T-cell (primary cell): Measurements from ENCODE around the gene ABCA1. TPM values are rescaled to one million over a fixed set of nuclear protein-coding genes. Genes with fewer than 3 reads are reported as not detected.

Experiments used
- ATAC-seq, 4 experiments: fragments of 200-7000 bp in 3 of 4; fragments of 150-1000 bp in 1 of 4; cut with Tn5 transposase; replicated peaks in 1 of 4; 1 replicate in 3 of 4; 2 replicates in 1 of 4; pipeline ENCODE4 v1.10.0; 2021; ENCODE audit warnings: moderate library complexity in 3 of 4, mild to moderate bottlenecking in 2 of 4, moderate number of reproducible peaks in 1 of 4
- CTCF ChIA-PET, 2 donors: fragments of 300-600 bp; sonication (Branson Sonifier 250); formaldehyde crosslinking; loops; one replicate each; lab custom pipeline; 2022; ENCODE audit warnings: antibody characterized with exemption in 2 of 2; lab: Charles Lee
- POLR2A ChIA-PET, 2 donors: fragments of 300-600 bp; sonication (Branson Sonifier 250); formaldehyde crosslinking; loops; one replicate each; lab custom pipeline; 2022; ENCODE audit warnings: antibody characterized with exemption in 2 of 2; lab: Charles Lee
- DNase-seq, 35 experiments: peaks; one replicate each; pipeline versions ENCODE4 v3.0.0 to v3.0.0-alpha.2; 2013 to 2023
- H3K27ac ChIP-seq: one replicate; pipeline ENCODE4 v1.5.1; 2013; ENCODE audit warnings: low read length
- H3K27me3 ChIP-seq, 2 experiments: replicated peaks in 1 of 2; 1 replicate in 1 of 2; 2 replicates in 1 of 2; pipeline versions ENCODE4 v1.6.1 to v1.7.0; 2013; ENCODE audit warnings: low read length in 1 of 2, mixed read lengths in 1 of 2; ENCODE audit not compliant: control insufficient read depth in 2 of 2, insufficient read depth in 2 of 2; ENCODE audit errors: extremely low read depth in 1 of 2
- H3K36me3 ChIP-seq, 2 donors: 1 replicate in 1 of 2; 2 replicates in 1 of 2; pipeline versions ENCODE4 v1.6.1 to v1.7.0; 2013; ENCODE audit warnings: low read length in 1 of 2; ENCODE audit not compliant: control insufficient read depth in 2 of 2, insufficient read depth in 1 of 2; ENCODE audit errors: extremely low read depth in 1 of 2
- H3K4me1 ChIP-seq, 2 experiments: 1 replicate in 1 of 2; 2 replicates in 1 of 2; pipeline versions ENCODE4 v1.6.1 to v1.7.0; 2013; ENCODE audit warnings: low read length in 2 of 2, mixed read lengths in 1 of 2; ENCODE audit not compliant: insufficient read depth in 2 of 2, control insufficient read depth in 1 of 2; ENCODE audit errors: extremely low read depth in 1 of 2
- H3K4me3 ChIP-seq, 2 donors: 1 replicate in 1 of 2; 2 replicates in 1 of 2; pipeline versions ENCODE4 v1.5.1 to v1.7.0; 2013; ENCODE audit warnings: mild to moderate bottlenecking in 2 of 2, low read length in 1 of 2, moderate library complexity in 1 of 2; ENCODE audit not compliant: control insufficient read depth in 1 of 2; ENCODE audit errors: extremely low read depth in 1 of 2
- H3K9me3 ChIP-seq: 2 replicates; pipeline ENCODE4 v1.7.0; 2013
- H3K27ac Mint-ChIP-seq, 2 donors: one replicate each; pipeline ENCODE4 v1.8.0; 2020 to 2021; ENCODE audit warnings: mild to moderate bottlenecking in 2 of 2, mixed read lengths in 2 of 2
- H3K27me3 Mint-ChIP-seq, 2 donors: one replicate each; pipeline ENCODE4 v1.8.0; 2021 to 2022; ENCODE audit warnings: mixed read lengths in 2 of 2
- H3K36me3 Mint-ChIP-seq: one replicate; pipeline ENCODE4 v1.8.0; 2021; ENCODE audit warnings: mixed read lengths
- H3K4me1 Mint-ChIP-seq, 3 donors: one replicate each; pipeline ENCODE4 v1.8.0; 2020 to 2022; ENCODE audit warnings: mixed read lengths in 3 of 3, mild to moderate bottlenecking in 1 of 3
- H3K4me3 Mint-ChIP-seq, 3 donors: one replicate each; pipeline ENCODE4 v1.8.0; 2020 to 2022; ENCODE audit warnings: mild to moderate bottlenecking in 3 of 3, mixed read lengths in 3 of 3, moderate library complexity in 3 of 3
- H3K9me3 Mint-ChIP-seq, 3 donors: one replicate each; pipeline ENCODE4 v1.8.0; 2020 to 2022; ENCODE audit warnings: mixed read lengths in 3 of 3
- WGBS: methylation state at CpG from one replicate; pipeline ENCODE4 v1.1.5; 2013; ENCODE audit warnings: missing lambda C conversion rate; ENCODE audit not compliant: insufficient coverage; 5-methylcytosine and 5-hydroxymethylcytosine counted together
- total RNA-seq, 35 experiments: library from RNA in 6 of 35; stranded (reverse) in 6 of 35; fragments of 120-200 nt in 1 of 35; gene quantifications; one replicate each; pipeline versions ENCODE4 v1.2.1 to v1.2.4 and lab custom pipeline; 2013 to 2026

ABCA1 gene
- total RNA-seq, 5 donors from 2014 or later (not counting 1 experiment from before 2014, with no cell fraction given): 0.41 to 4.7 (median 0.62) TPM

DNA sequence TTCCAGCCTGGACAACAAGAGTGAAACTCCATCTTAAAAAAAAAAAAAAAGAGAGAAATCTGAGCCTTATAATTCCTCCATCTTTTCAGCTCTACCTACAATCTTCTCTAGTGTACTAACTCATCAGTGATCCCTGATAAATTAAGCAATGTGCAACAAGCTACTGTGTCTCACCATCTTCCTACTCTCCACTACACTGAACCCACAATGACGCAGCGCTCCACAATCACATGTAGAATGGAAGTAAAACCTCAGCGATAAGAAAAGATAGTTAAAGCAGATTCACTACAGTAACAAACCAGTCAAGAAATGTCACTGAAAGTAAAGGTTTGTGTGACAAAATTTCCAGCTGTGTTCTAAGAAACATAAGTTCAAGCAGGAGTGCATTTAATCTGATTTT, 13.5 kb downstream of the ABCA1 start:
- no peaks in the 10 kb centered on the region for H3K36me3 ChIP-seq
- H3K4me1 Mint-ChIP-seq: peaks cover 16 to 31% (median 18%) of the 10 kb centered on the region in 3 donors
- no peaks in the 10 kb centered on the region for H3K4me1 ChIP-seq
- no peak overlapping the region for H3K27ac Mint-ChIP-seq
- ChIA-PET CTCF (interaction anchor here in 1 of 2 donors (0.5 kb wide), 1 partner anchor 503 kb away, joined by 7 read pairs; no protein-coding TSS in a partner anchor), POLR2A (no interaction called here)
- H3K9me3 ChIP-seq: no peaks in the 10 kb centered on the region
- ATAC-seq (no peak), DNase-seq (peak in 2 of 35 experiments; percentile 14 to 34)
- H3K4me3 Mint-ChIP-seq: no peak overlapping the region
- peaks cover 0 to 2% of the 10 kb centered on the region in 2 experiments for H3K27me3 ChIP-seq
- H3K27me3 Mint-ChIP-seq: no peaks in the 10 kb centered on the region
- no peak overlapping the region for H3K4me3 ChIP-seq
- WGBS: no CpG with 5 or more reads among the region's 3 CpGs
- peaks cover 3% of the 10 kb centered on the region for H3K36me3 Mint-ChIP-seq
- H3K27ac ChIP-seq: no peak overlapping the region
- no peaks in the 10 kb centered on the region for H3K9me3 Mint-ChIP-seq

GRCh38 chr9:104912606-104913005, 15.3 kb downstream of the ABCA1 start:
- 80% methylated on average over 1 of the region's 3 CpGs for WGBS
- CTCF ChIA-PET: no interaction called here
- no peak overlapping the region for H3K27ac ChIP-seq
- Mint-ChIP-seq H3K36me3 (peaks cover 3% of the 10 kb centered on the region), H3K27ac (no peak overlapping the region), H3K9me3 (no peaks in the 10 kb centered on the region), H3K4me1 (peaks cover 20 to 41% (median 29%) of the 10 kb centered on the region in 3 donors), H3K4me3 (no peak overlapping the region), H3K27me3 (no peaks in the 10 kb centered on the region)
- no peaks in the 10 kb centered on the region for H3K4me1 ChIP-seq
- peaks cover 0 to 2% of the 10 kb centered on the region in 2 experiments for H3K27me3 ChIP-seq
- H3K36me3 ChIP-seq: no peaks in the 10 kb centered on the region
- H3K9me3 ChIP-seq: no peaks in the 10 kb centered on the region
- ATAC-seq (no peak), DNase-seq (no peak)
- H3K4me3 ChIP-seq: no peak overlapping the region
- POLR2A ChIA-PET: interaction anchor here in 1 of 2 donors (0.6 kb wide), 1 partner anchor 13 kb away, joined by 3 read pairs; no protein-coding TSS in a partner anchor

- no peaks in the 10 kb centered on the region for H3K36me3 ChIP-seq
- Mint-ChIP-seq H3K9me3 (no peaks in the 10 kb centered on the region), H3K4me1 (peaks cover 20 to 39% (median 35%) of the 10 kb centered on the region in 3 donors), H3K4me3 (no peak overlapping the region), H3K36me3 (peaks cover 3% of the 10 kb centered on the region), H3K27me3 (no peaks in the 10 kb centered on the region), H3K27ac (no peak overlapping the region)
- ATAC-seq (no peak), DNase-seq (no peak)
- H3K9me3 ChIP-seq: no peaks in the 10 kb centered on the region
- H3K27ac ChIP-seq: no peak overlapping the region
- no peak overlapping the region for H3K4me3 ChIP-seq
- peaks cover 0 to 2% of the 10 kb centered on the region in 2 experiments for H3K27me3 ChIP-seq
- POLR2A ChIA-PET: interaction anchor here (0.5 to 0.7 kb wide), 2 partner anchors 113 to 500 kb away, joined by 3 read pairs; no protein-coding TSS in a partner anchor
- 100% methylated on average over 2 of the region's 4 CpGs for WGBS
- H3K4me1 ChIP-seq: no peaks in the 10 kb centered on the region
- CTCF ChIA-PET: no interaction called here
These were observed 16.8 kb downstream of the ABCA1 start for GRCh38 chr9:104911032-104911607.

GRCh38 chr9:104907278-104907951, 20.5 kb downstream of the ABCA1 start:
- Mint-ChIP-seq H3K36me3 (no peaks in the 10 kb centered on the region), H3K27ac (no peak overlapping the region), H3K4me1 (peaks cover 15 to 29% (median 28%) of the 10 kb centered on the region in 3 donors), H3K4me3 (no peak overlapping the region), H3K27me3 (no peaks in the 10 kb centered on the region), H3K9me3 (no peaks in the 10 kb centered on the region)
- Histone ChIP-seq H3K4me1 (no peaks in the 10 kb centered on the region), H3K4me3 (no peak overlapping the region), H3K36me3 (no peaks in the 10 kb centered on the region), H3K27ac (no peak overlapping the region), H3K27me3 (no peaks in the 10 kb centered on the region), H3K9me3 (no peaks in the 10 kb centered on the region)
- DNase-seq (no peak), ATAC-seq (no peak)
- POLR2A ChIA-PET: no interaction called here
- 83% methylated on average over 8 of the region's 11 CpGs for WGBS
- CTCF ChIA-PET: no interaction called here

- no peaks in the 10 kb centered on the region for H3K36me3 Mint-ChIP-seq
- CTCF ChIA-PET: no interaction called here
- Histone ChIP-seq H3K27me3 (no peaks in the 10 kb centered on the region), H3K36me3 (no peaks in the 10 kb centered on the region), H3K4me1 (no peaks in the 10 kb centered on the region), H3K9me3 (no peaks in the 10 kb centered on the region), H3K27ac (no peak overlapping the region), H3K4me3 (no peak overlapping the region)
- WGBS: 75% methylated on average over 2 of the region's 5 CpGs
- H3K27me3 Mint-ChIP-seq: no peaks in the 10 kb centered on the region
- no peak for DNase-seq
- ATAC-seq: no peak
- H3K27ac Mint-ChIP-seq: no peak overlapping the region
- H3K9me3 Mint-ChIP-seq: no peaks in the 10 kb centered on the region
- POLR2A ChIA-PET: no interaction called here
- peaks cover 13 to 29% (median 26%) of the 10 kb centered on the region in 3 donors for H3K4me1 Mint-ChIP-seq
- no peak overlapping the region for H3K4me3 Mint-ChIP-seq
These were observed 21.3 kb downstream of the ABCA1 start for GRCh38 chr9:104906441-104907277.

DNA sequence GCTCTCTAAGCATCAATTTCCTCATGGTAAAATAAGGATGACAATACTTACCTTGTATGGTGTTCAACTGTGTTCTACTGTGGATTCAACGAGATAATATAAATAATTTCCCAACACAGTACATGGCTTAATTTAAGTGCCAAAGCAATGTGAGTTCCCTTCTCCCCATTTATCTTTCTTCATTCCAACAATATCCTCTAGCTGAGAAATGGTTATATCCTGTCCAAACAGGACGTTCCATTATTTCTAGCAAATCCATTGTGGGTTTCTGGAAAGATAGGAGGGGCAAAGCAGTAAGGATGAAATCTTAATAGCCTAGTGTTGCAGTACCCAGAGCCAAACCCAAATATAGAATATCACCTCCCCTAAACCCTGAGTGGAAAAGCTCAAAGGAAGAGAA, 22.0 kb downstream of the ABCA1 start:
- POLR2A ChIA-PET: no interaction called here

More for the DNA sequence above, 22.0 kb downstream of the ABCA1 start:
- Mint-ChIP-seq H3K4me3 (no peak overlapping the region), H3K27ac (no peak overlapping the region), H3K27me3 (no peaks in the 10 kb centered on the region), H3K9me3 (no peaks in the 10 kb centered on the region), H3K36me3 (peaks cover 4% of the 10 kb centered on the region), H3K4me1 (peaks cover 13 to 29% (median 21%) of the 10 kb centered on the region in 3 donors)
- Histone ChIP-seq H3K4me1 (no peaks in the 10 kb centered on the region), H3K36me3 (no peaks in the 10 kb centered on the region), H3K4me3 (no peak overlapping the region), H3K27ac (no peak overlapping the region), H3K27me3 (no peaks in the 10 kb centered on the region), H3K9me3 (no peaks in the 10 kb centered on the region)
- CTCF ChIA-PET: no interaction called here
- no CpG with 5 or more reads among the region's 2 CpGs for WGBS
- no peak for DNase-seq
- ATAC-seq: no peak
